K562 (cell line): ENCODE data around the gene NUP98. TPM values are rescaled to one million over a fixed set of nuclear protein-coding genes. Genes with fewer than 3 reads are reported as not detected.

Experiments
- CHD2 ChIP-seq: IDR thresholded peaks from 2 replicates; pipeline ENCODE4 v1.6.1; 2011; ENCODE audit warnings: low read depth, low read length
- CUX1 ChIP-seq: fragments of 200-800 bp; sonication (Bioruptor generic); IDR thresholded peaks from 2 replicates; pipeline ENCODE4 v1.6.1; 2016; ENCODE audit warnings: missing genetic modification characterization, missing compliant biosample characterization
- KHSRP ChIP-seq: fragments of 450-650 bp; IDR thresholded peaks from 2 replicates; pipeline ENCODE4 v1.6.1; 2017
- PTBP1 ChIP-seq: fragments of 200-400 bp; formaldehyde crosslinking; IDR thresholded peaks from 2 replicates; pipeline ENCODE4 v1.6.1; 2017; ENCODE audit warnings: low read depth, low read length
- PYGO2 ChIP-seq: fragments of 450-650 bp; IDR thresholded peaks from 2 replicates; pipeline ENCODE4 v1.6.1; 2016; ENCODE audit warnings: mild to moderate bottlenecking, missing genetic modification characterization, moderate library complexity, missing compliant biosample characterization
- SMAD1 ChIP-seq: fragments of 150-350 bp; IDR thresholded peaks from 2 replicates; pipeline ENCODE4 v1.6.1; 2014; ENCODE audit warnings: low read length, low read depth; ENCODE audit not compliant: partially characterized antibody
- THAP7 ChIP-seq: fragments of 250-450 bp; sonication (Bioruptor Pico); IDR thresholded peaks from 2 replicates; pipeline ENCODE4 v1.5.0; 2021
- ZBTB17 ChIP-seq: fragments of 450-650 bp; formaldehyde crosslinking; IDR thresholded peaks from 2 replicates; pipeline ENCODE4 v1.4.0; 2020; ENCODE audit warnings: mild to moderate bottlenecking
- ZNF146 ChIP-seq: IDR thresholded peaks from one replicate; pipeline ENCODE4 v1.6.1; 2018; ENCODE audit warnings: missing compliant biosample characterization; ENCODE audit not compliant: unreplicated experiment
- ZNF449 ChIP-seq: fragments of 250-450 bp; sonication (Bioruptor Pico); IDR thresholded peaks from 2 replicates; pipeline ENCODE4 v1.8.0; 2022; ENCODE audit warnings: moderate library complexity, mild to moderate bottlenecking, inconsistent platforms
- ZNF512 ChIP-seq: IDR thresholded peaks from 2 replicates; pipeline ENCODE4 v1.6.1; 2016; ENCODE audit warnings: missing genetic modification characterization, missing compliant biosample characterization
- ZNF518B ChIP-seq: fragments of 250-450 bp; sonication (Bioruptor Pico); IDR thresholded peaks from 2 replicates; pipeline ENCODE4 v1.5.0; 2021; ENCODE audit warnings: mild to moderate bottlenecking, moderate library complexity
- ZNF583 ChIP-seq: fragments of 250-450 bp; sonication (Bioruptor Pico); IDR thresholded peaks from 2 replicates; pipeline ENCODE4 v1.4.0; 2020
- polyA plus RNA-seq, 8 experiments: library from polyadenylated mRNA; depleted of rRNA in 4 of 8; stranded (reverse) in 5 of 8; unstranded in 3 of 8; fragments of >200 nt; fragmentation: Nextera tagmentation in 2 of 8; fragmentation: Illumina TruSeq in 1 of 8; extraction: Ambion mirVana in 2 of 8; extraction: Trizol in 1 of 8; gene quantifications; 2 replicates each; pipeline versions ENCODE4 v1.2.1 to v1.2.3, GENCODE V29; 2011 to 2014; ENCODE audit warnings: inconsistent platforms in 1 of 8, missing spikeins in 1 of 8
- total RNA-seq, 7 experiments: library from RNA; depleted of rRNA in 6 of 7; stranded (reverse); fragments of >200 nt in 6 of 7; fragmentation: Illumina TruSeq in 2 of 7; extraction: Trizol in 2 of 7; gene quantifications; 2 replicates each; pipeline versions ENCODE4 v1.2.1 to v1.2.3, GENCODE V29; 2011 to 2021; ENCODE audit warnings: low replicate concordance in 1 of 7

The NUP98 gene
- total and polyA plus RNA-seq, 9 of the 15 experiments (the other 6 are each of a cell fraction or from before 2014, with no cell fraction given): 45.1 to 196 (median 130) TPM

GRCh38 chr11:3834664-3835461 is 37.5 kb upstream of the NUP98 start (continued):
- TF ChIP-seq PTBP1 (no peak), CUX1 (no peak), KHSRP (no peak), ZNF146 (CRISPR knock-in tag) (no peak), ZBTB17 (CRISPR knock-in tag) (no peak; the same call in 1 of the 2 replicates), ZNF449 (no peak), CHD2 (peak; percentile 76), ZNF583 (CRISPR knock-in tag) (0 out of 2 replicates have a peak, but pooled peaks have one; percentile 72), THAP7 (CRISPR knock-in tag) (no peak), SMAD1 (peak; percentile 55), ZNF512 (tag) (no peak), ZNF518B (CRISPR knock-in tag) (no peak), PYGO2 (tag) (no peak)
